Epithelial cell of esophagus (primary cell): ENCODE results near the gene GLOD4.
A peak's percentile ranks its signal among the peaks of the same experiment; 100 is the strongest.

Experiments used
- DNase-seq: peaks from one replicate; pipeline ENCODE4 v3.0.0; 2010; ENCODE audit warnings: low read depth
- H3K4me3 ChIP-seq: 2 replicates; pipeline ENCODE4 v1.5.1; 2011; ENCODE audit warnings: mild to moderate bottlenecking, low read length, control low read depth
- CTCF ChIP-seq: IDR thresholded peaks from 2 replicates; pipeline ENCODE4 v1.5.1; 2011; ENCODE audit warnings: low read depth, mild to moderate bottlenecking, low read length, control low read depth, inconsistent platforms; ENCODE audit not compliant: insufficient read depth; ENCODE audit errors: missing control alignments

GLOD4 gene

GRCh38 chr17:732902-733720, 49.0 kb downstream of the GLOD4 start:
- H3K4me3 ChIP-seq: peak overlapping the region; percentile 64
- DNase-seq: peak; percentile 68
- no peak for TF ChIP-seq CTCF

DNA sequence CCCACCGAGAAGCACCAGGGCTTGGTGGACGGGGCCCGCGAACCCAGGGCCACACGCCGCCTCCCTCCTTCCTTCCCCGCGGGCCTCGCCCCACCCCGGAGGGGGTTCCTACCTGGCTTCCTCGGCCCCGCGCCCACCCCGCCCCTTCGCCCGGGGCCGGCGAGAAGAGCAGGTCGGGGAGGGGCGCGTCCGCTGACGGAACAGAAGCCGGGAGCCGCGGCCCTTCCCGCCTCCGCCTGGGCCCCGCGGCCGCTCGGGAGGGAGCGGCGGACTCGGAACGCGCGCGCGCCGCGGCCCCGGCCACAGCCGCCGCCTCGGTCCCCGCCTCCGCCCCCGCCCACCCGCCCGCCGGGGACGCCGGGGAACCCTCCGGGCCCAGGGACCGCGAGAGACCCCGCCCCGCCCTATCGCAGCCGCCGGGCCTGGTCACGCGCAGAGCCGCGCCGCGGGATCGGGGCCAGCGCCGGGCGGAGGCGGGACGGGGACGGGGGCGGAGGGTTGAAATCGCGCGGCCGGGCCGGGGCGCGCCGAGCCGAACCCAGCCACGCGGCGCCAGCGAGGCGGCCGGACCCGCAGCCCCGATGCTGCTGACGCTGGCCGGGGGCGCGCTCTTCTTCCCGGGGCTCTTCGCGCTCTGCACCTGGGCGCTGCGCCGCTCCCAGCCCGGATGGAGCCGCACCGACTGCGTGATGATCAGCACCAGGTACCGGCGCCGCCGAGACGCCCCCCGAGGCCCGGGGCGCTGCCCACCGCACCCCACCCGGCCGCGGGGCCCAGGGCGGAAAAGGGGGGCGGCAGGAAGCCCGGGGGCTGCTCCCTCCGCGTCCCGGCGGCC, 49.8 kb downstream of the GLOD4 start, which contains the start of gene TLCD3A:
Gene TLCD3A (plus strand): TSS at position 530 of the 835 bp plus-strand sequence. CDS start 52 bp downstream, at position 582.
- TF ChIP-seq CTCF: no peak
- peak within 1 kb of the TSS; percentile 72 for H3K4me3 ChIP-seq
- DNase-seq: peak; percentile 79

DNA sequence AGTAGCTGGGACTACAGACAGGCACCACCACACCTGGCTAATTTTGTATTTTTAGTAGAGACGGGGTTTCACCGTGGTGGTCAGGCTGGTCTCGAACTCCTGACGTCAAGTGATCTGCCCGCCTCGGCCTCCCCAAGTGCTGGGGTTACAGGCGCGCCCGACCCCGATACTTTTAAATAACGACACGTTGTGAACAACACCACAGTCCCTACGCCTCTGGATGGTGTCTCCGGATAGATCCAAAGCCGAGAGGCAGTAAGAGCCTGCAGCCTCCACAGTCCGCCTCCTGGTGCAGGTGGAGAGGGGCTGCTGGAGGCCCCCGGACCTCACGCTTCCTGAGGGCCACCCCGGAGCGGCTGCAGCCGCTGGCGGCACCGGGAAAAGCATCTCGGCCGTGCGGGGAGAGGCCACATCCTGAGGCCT, 50.4 kb downstream of the GLOD4 start:
- H3K4me3 ChIP-seq: peak overlapping the region; percentile 72
- TF ChIP-seq CTCF: no peak
- DNase-seq: no peak

DNA sequence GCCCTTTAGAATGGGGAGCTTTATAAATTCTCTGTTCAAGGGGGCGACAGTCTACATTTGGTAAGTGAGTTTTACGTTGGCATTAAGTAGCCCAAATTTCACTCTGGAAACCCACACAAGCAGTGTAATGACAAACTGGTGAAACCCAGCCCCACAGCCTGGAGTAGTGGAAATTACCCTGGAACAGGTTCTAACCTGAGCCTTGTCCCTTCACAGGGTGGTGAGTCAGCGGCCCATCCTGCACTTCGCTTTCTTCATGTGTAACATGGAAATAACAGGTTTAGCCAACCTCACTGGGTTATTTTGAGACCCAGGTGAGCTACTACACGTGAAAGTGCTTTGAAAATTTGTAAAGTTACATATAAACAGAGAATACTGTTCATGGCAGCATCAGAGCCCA, 53.2 kb downstream of the GLOD4 start:
- H3K4me3 ChIP-seq: peak overlapping the region; percentile 20
- DNase-seq: peak; percentile 99
- no peak for TF ChIP-seq CTCF

- no peak overlapping the region for H3K4me3 ChIP-seq
- DNase-seq: peak; percentile 60
- no peak for TF ChIP-seq CTCF
These were observed 55.7 kb downstream of the GLOD4 start for GRCh38 chr17:726271-726919.

- TF ChIP-seq CTCF: no peak
- H3K4me3 ChIP-seq: no peak overlapping the region
- peak; percentile 89 for DNase-seq
These were observed 56.3 kb downstream of the GLOD4 start for GRCh38 chr17:725746-726145.
